BE2C (cell line): Measurements from ENCODE around the gene PARD3B.

ENCODE experiments used
- DNase-seq: peaks from one replicate; pipeline ENCODE4 v3.0.0-alpha.2; 2020
- H3K27me3 ChIP-seq: fragments of 250-450 bp; sonication (Bioruptor Pico); 2 replicates; pipeline ENCODE4 v1.5.1; 2020; ENCODE audit warnings: mild to moderate bottlenecking
- H3K36me3 ChIP-seq: fragments of 250-450 bp; sonication (Bioruptor Pico); 2 replicates; pipeline ENCODE4 v1.5.1; 2020; ENCODE audit warnings: mild to moderate bottlenecking
- H3K4me1 ChIP-seq: fragments of 250-450 bp; sonication (Bioruptor Pico); 2 replicates; pipeline ENCODE4 v1.5.1; 2020
- H3K4me3 ChIP-seq: 2 replicates; pipeline ENCODE4 v1.5.1; 2011; ENCODE audit warnings: low read depth, low read length
- H3K9me3 ChIP-seq: fragments of 250-450 bp; sonication (Bioruptor Pico); 2 replicates; pipeline ENCODE4 v1.5.1; 2020
- TF ChIP-seq, protein P1 (sequence below): IDR thresholded peaks from 2 replicates; pipeline ENCODE4 v1.5.1; 2012; ENCODE audit warnings: mild to moderate bottlenecking, low read depth, low read length

The PARD3B gene

DNA sequence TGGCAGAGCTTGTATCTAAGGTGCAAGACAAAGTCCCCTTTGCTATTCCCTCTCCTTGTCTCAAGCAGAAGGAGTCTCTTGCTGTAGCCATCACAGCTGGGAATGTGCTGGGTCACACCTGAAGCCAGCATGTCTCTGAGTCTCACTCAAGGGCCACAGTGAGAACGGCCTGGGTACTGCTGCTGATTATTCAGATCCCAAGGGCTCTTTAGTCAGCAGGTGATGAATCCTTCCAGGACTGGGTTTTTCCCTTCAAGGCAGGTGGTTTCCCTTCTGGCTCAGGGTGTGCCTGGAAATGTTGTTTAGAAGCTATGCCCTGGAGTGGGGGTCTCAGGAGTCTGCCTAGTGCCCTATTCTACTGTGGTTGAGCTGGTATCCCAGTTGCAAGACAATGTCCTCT, 356.3 kb downstream of the PARD3B start:
- H3K9me3 ChIP-seq: no peaks in the 10 kb centered on the region
- H3K36me3 ChIP-seq: no peaks in the 10 kb centered on the region
- no peaks in the 10 kb centered on the region for H3K27me3 ChIP-seq
- no peak overlapping the region for H3K4me3 ChIP-seq
- TF ChIP-seq, protein P1, sequence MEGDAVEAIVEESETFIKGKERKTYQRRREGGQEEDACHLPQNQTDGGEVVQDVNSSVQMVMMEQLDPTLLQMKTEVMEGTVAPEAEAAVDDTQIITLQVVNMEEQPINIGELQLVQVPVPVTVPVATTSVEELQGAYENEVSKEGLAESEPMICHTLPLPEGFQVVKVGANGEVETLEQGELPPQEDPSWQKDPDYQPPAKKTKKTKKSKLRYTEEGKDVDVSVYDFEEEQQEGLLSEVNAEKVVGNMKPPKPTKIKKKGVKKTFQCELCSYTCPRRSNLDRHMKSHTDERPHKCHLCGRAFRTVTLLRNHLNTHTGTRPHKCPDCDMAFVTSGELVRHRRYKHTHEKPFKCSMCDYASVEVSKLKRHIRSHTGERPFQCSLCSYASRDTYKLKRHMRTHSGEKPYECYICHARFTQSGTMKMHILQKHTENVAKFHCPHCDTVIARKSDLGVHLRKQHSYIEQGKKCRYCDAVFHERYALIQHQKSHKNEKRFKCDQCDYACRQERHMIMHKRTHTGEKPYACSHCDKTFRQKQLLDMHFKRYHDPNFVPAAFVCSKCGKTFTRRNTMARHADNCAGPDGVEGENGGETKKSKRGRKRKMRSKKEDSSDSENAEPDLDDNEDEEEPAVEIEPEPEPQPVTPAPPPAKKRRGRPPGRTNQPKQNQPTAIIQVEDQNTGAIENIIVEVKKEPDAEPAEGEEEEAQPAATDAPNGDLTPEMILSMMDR: no peak
- DNase-seq: no peak
- peaks cover 4% of the 10 kb centered on the region for H3K4me1 ChIP-seq

DNA sequence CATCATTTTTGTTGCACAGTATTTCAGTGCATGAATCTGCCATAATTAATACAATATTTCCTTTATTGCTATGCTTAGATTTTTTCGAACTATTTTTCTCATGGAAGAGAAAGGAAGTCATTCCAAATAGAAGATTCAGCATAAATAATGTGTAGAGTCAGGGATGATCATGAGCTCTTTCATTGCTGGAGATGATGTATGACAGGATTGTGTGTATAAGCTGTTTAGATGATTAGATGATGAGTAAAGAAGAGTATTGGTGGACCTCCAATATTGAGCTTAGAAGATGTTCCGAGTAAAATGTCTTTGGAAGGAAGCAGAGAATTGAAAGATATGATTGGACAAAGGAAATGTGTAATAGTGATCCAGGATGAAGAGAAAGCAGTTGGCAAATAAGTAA, 364.5 kb downstream of the PARD3B start:
- DNase-seq: no peak
- H3K4me3 ChIP-seq: no peak overlapping the region
- peaks cover 4% of the 10 kb centered on the region for H3K4me1 ChIP-seq
- no peaks in the 10 kb centered on the region for H3K36me3 ChIP-seq
- H3K9me3 ChIP-seq: no peaks in the 10 kb centered on the region
- TF ChIP-seq, protein P1: no peak
- H3K27me3 ChIP-seq: no peaks in the 10 kb centered on the region

DNA sequence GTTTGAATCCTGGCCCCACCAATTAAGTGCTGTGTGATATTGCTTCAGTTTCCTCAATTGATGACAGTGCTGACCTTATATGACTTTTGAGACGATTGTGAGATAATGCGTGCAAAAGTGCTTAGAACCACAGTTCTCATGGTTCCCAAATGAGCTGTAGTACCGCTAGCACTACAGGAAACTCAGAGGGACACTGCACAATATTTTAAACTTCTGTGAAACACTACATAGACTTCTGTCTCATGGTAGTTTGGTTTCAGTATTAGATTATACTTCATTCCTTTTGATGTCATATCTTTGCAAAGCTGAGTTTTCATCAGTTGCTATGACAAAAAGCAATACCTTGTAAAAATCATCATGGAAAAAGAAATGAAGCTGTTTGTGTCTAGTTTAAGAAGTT, 368.0 kb downstream of the PARD3B start:
- no peak for DNase-seq
- no peaks in the 10 kb centered on the region for H3K36me3 ChIP-seq
- TF ChIP-seq, protein P1: no peak
- no peak overlapping the region for H3K4me3 ChIP-seq
- H3K4me1 ChIP-seq: no peaks in the 10 kb centered on the region
- no peaks in the 10 kb centered on the region for H3K27me3 ChIP-seq
- H3K9me3 ChIP-seq: no peaks in the 10 kb centered on the region

DNA sequence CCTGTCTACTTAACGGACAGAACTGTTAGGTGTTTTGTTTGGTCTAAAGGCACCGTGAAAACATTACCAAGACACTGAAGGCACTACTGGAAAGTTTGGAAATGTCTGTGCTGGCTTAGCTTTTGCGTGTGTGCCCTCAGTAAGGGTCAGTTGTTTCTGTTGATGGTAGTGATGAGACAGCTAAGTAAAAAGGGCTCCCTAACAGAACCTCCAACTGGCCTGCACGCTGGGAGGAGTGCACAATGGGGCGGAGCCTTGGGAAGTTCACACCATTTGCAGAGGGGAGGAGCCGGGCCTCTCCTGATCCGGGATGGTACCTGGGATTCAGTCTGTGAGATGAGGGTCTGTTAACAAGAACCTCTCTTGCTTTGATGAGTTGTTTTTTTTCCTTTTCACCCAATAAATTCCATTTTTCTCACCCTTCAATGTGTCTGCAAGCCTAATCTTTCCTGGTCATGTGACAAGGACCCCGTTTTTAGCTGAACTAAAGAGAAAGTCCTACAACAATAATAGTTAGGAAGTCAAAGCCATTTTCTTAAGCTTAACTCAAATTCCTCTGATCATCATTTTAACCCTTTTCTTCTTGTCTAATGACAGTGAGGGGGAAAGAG, 368.7 kb downstream of the PARD3B start:
- Histone ChIP-seq H3K4me3 (no peak overlapping the region), H3K36me3 (no peaks in the 10 kb centered on the region), H3K27me3 (no peaks in the 10 kb centered on the region), H3K4me1 (no peaks in the 10 kb centered on the region), H3K9me3 (no peaks in the 10 kb centered on the region)
- no peak for DNase-seq
- TF ChIP-seq, protein P1: no peak

DNA sequence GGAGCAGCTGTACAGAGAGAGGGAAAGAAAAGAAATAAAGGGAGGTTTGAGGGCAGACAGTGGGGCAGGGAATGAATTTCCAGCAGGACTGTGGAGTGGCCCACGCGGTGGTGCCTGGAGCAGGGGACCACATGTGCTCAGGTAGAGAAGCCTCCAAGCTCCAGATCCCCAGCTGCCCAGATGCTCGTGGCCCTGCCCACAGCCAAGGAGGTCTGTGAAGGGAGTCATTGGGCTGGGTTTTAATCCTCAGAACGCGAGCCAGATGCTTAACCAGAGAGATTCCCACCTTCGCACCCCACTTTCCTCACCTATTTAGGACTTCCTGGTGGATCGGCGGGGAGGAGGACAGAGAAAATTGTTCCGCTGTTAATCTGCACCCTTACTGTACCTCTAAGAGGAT, 369.4 kb downstream of the PARD3B start:
- Histone ChIP-seq H3K36me3 (no peaks in the 10 kb centered on the region), H3K9me3 (no peaks in the 10 kb centered on the region), H3K4me1 (no peaks in the 10 kb centered on the region), H3K27me3 (no peaks in the 10 kb centered on the region), H3K4me3 (no peak overlapping the region)
- peak; percentile 15 for DNase-seq
- TF ChIP-seq, protein P1: no peak

DNA sequence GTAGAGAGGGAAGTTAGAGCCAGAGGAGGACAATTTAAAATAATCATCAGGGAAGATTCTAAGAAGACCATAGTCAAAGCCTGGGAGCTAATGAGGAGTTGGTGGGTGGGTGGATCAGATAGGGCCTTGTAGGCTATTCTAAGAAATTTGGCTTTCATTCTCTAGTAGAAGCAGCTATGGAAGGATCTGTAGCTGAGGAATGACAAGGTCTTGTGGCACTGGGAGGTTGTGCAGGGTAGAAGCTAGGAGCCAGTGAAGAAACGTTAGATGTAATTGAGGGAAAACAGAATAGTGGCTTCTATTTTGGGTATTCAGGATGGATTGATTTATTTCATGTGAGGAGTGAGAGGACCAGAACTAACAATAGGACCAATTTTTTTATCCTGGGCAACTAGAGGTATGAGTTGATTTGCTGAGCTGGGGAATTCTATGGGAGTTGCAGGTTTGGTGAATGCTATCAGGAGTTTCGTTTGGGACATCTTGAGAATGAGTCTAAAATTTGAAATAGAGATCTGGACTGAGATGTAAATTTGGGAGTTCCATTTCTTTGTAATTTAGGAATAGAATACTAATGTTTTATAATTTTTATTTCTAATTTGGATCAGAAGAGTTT, 371.9 kb downstream of the PARD3B start:
- TF ChIP-seq, protein P1: no peak
- H3K36me3 ChIP-seq: no peaks in the 10 kb centered on the region
- peaks cover 6% of the 10 kb centered on the region; the same call in 1 of the 2 replicates for H3K4me1 ChIP-seq
- H3K27me3 ChIP-seq: no peaks in the 10 kb centered on the region
- H3K4me3 ChIP-seq: no peak overlapping the region
- no peak for DNase-seq
- H3K9me3 ChIP-seq: no peaks in the 10 kb centered on the region
